Stomach smooth muscle (tissue), 2 donors: ENCODE measurements around the gene SNIP1.
"Not testable (repeated sequence)": the region's sequence is repeated elsewhere in the genome, so short reads cannot be mapped to it uniquely, and the experiment has no call there.

Experiments
- H3K27ac ChIP-seq: one replicate; pipeline ENCODE4 v1.7.0; 2013; ENCODE audit warnings: mild to moderate bottlenecking, low read length, inconsistent platforms
- H3K27me3 ChIP-seq, 2 donors: one replicate each; pipeline ENCODE4 v1.7.0; 2013; ENCODE audit warnings: low read length in 2 of 2; ENCODE audit not compliant: insufficient read depth in 2 of 2, control insufficient read depth in 1 of 2
- H3K36me3 ChIP-seq, 2 donors: one replicate each; pipeline ENCODE4 v1.7.0; 2013; ENCODE audit warnings: low read length in 2 of 2; ENCODE audit not compliant: control insufficient read depth in 2 of 2, insufficient read depth in 2 of 2
- H3K4me1 ChIP-seq: one replicate; pipeline ENCODE4 v1.7.0; 2013; ENCODE audit warnings: low read length; ENCODE audit not compliant: control insufficient read depth, insufficient read depth
- H3K4me3 ChIP-seq, 2 donors: one replicate each; pipeline ENCODE4 v1.7.0; 2013; ENCODE audit warnings: low read length in 2 of 2
- H3K9ac ChIP-seq, 2 donors: one replicate each; pipeline ENCODE4 v1.7.0; 2013; ENCODE audit warnings: low read length in 2 of 2, mild to moderate bottlenecking in 1 of 2
- H3K9me3 ChIP-seq, 2 donors: one replicate each; pipeline ENCODE4 v1.7.0; 2013; ENCODE audit warnings: low read length in 2 of 2; ENCODE audit not compliant: control insufficient read depth in 2 of 2
- donor health status: healthy.
- donor health status: Pancreatic carcinoma.

Gene SNIP1

GRCh38 chr1:37553927-37554808, at the start of gene SNIP1:
SNIP1 (minus strand) TSS chr1:37554293; CDS start chr1:37554229, 64 bp downstream.
- Histone ChIP-seq H3K4me1 (peaks cover 33% of the 10 kb centered on the region), H3K9me3 (no peaks in the 10 kb centered on the region), H3K36me3 (peaks cover 6% of the 10 kb centered on the region in 2 donors)

GRCh38 chr1:37602750-37603694, 48.9 kb upstream of the SNIP1 start:
- H3K4me3 ChIP-seq = no peak overlapping the region
- no peak overlapping the region for H3K27ac ChIP-seq
- no peaks in the 10 kb centered on the region for H3K9me3 ChIP-seq
- H3K36me3 ChIP-seq = no peaks in the 10 kb centered on the region
- peaks cover 21% of the 10 kb centered on the region for H3K4me1 ChIP-seq
- no peaks in the 10 kb centered on the region for H3K27me3 ChIP-seq
- no peak overlapping the region for H3K9ac ChIP-seq

More at GRCh38 chr1:37553927-37554808, at the start of gene SNIP1:
- Histone ChIP-seq H3K27ac (peak within 1 kb of the TSS; percentile 88), H3K9ac (peak within 1 kb of the TSS; percentile 93 to 97), H3K27me3 (no peaks in the 10 kb centered on the region), H3K4me3 (peak within 1 kb of the TSS; percentile 99)

GRCh38 chr1:37601441-37601840, 47.3 kb upstream of the SNIP1 start:
- Histone ChIP-seq H3K9me3 (no peaks in the 10 kb centered on the region), H3K4me3 (no peak overlapping the region), H3K4me1 (peaks cover 14% of the 10 kb centered on the region), H3K36me3 (no peaks in the 10 kb centered on the region), H3K27ac (no peak overlapping the region), H3K9ac (no peak overlapping the region), H3K27me3 (no peaks in the 10 kb centered on the region)

- H3K9ac ChIP-seq = no peak overlapping the region
- H3K4me3 ChIP-seq = no peak overlapping the region
- no peaks in the 10 kb centered on the region for H3K36me3 ChIP-seq
- H3K4me1 ChIP-seq = peaks cover 3% of the 10 kb centered on the region
- no peak overlapping the region for H3K27ac ChIP-seq
- H3K27me3 ChIP-seq = no peaks in the 10 kb centered on the region
- no peaks in the 10 kb centered on the region for H3K9me3 ChIP-seq
Observed at GRCh38 chr1:37599940-37600339, 45.8 kb upstream of the SNIP1 start.

- Histone ChIP-seq H3K27me3 (no peaks in the 10 kb centered on the region), H3K9me3 (no peaks in the 10 kb centered on the region), H3K9ac (peak overlapping the region; percentile 43 to 62), H3K36me3 (peaks cover 4 to 11% of the 10 kb centered on the region in 2 donors), H3K4me1 (peaks cover 12% of the 10 kb centered on the region), H3K27ac (peak overlapping the region; percentile 70), H3K4me3 (peak overlapping the region; percentile 99)
Observed at GRCh38 chr1:37596182-37596667, 42.1 kb upstream of the SNIP1 start.

- H3K9ac ChIP-seq = peak within 1 kb of the TSS; percentile 92 to 95
- H3K9me3 ChIP-seq = no peaks in the 10 kb centered on the region
- H3K36me3 ChIP-seq = peaks cover 7 to 17% of the 10 kb centered on the region in 2 donors
- peak within 1 kb of the TSS; percentile 99 for H3K4me3 ChIP-seq
- H3K27me3 ChIP-seq = no peaks in the 10 kb centered on the region
- H3K4me1 ChIP-seq = peaks cover 12% of the 10 kb centered on the region
- peak within 1 kb of the TSS; percentile 70 for H3K27ac ChIP-seq
Observed at GRCh38 chr1:37595440-37596181, 41.5 kb upstream of the SNIP1 start, which contains the start of gene GNL2. GNL2 (minus strand) TSS chr1:37595937; CDS start chr1:37595822, 115 bp downstream.

- no peak overlapping the region for H3K9ac ChIP-seq
- no peaks in the 10 kb centered on the region for H3K27me3 ChIP-seq
- no peaks in the 10 kb centered on the region for H3K9me3 ChIP-seq
- no peak overlapping the region for H3K4me3 ChIP-seq
- H3K27ac ChIP-seq = no peak overlapping the region
- peaks cover 12% of the 10 kb centered on the region for H3K4me1 ChIP-seq
- peaks cover 13 to 28% of the 10 kb centered on the region in 2 donors for H3K36me3 ChIP-seq
Observed at GRCh38 chr1:37593726-37594125, 39.6 kb upstream of the SNIP1 start.

- Histone ChIP-seq H3K27me3 (no peaks in the 10 kb centered on the region), H3K36me3 (peaks cover 24 to 52% of the 10 kb centered on the region in 2 donors), H3K27ac (no peak overlapping the region), H3K4me1 (no peaks in the 10 kb centered on the region), H3K9me3 (no peaks in the 10 kb centered on the region), H3K4me3 (no peak overlapping the region), H3K9ac (no peak overlapping the region)
Observed at GRCh38 chr1:37588939-37589338, 34.8 kb upstream of the SNIP1 start.

GRCh38 chr1:37584544-37584943, 30.5 kb upstream of the SNIP1 start:
- H3K36me3 ChIP-seq = peaks cover 35 to 52% of the 10 kb centered on the region in 2 donors
- not testable (repeated sequence) for H3K9ac ChIP-seq

GRCh38 chr1:37575692-37576091, 21.6 kb upstream of the SNIP1 start:
- peak overlapping the region; percentile 61 for H3K27ac ChIP-seq
- peaks cover 19% of the 10 kb centered on the region for H3K4me1 ChIP-seq
- H3K36me3 ChIP-seq = peaks cover 28 to 42% of the 10 kb centered on the region in 2 donors
- H3K9me3 ChIP-seq = no peaks in the 10 kb centered on the region
- no peak overlapping the region for H3K9ac ChIP-seq
- no peak overlapping the region for H3K4me3 ChIP-seq
- no peaks in the 10 kb centered on the region for H3K27me3 ChIP-seq

More at GRCh38 chr1:37584544-37584943, 30.5 kb upstream of the SNIP1 start:
- not testable (repeated sequence) for H3K4me1 ChIP-seq, H3K27ac ChIP-seq, H3K4me3 ChIP-seq, H3K9me3 ChIP-seq, H3K27me3 ChIP-seq
